Trophoblast cell (in vitro differentiated cells and primary cell): ENCODE data around the gene DOCK3.

Source experiments
- DNase-seq, 2 donors: peaks; one replicate each; pipeline ENCODE4 v3.0.0-alpha.2; 2016
- H2AFZ ChIP-seq: 2 replicates; pipeline ENCODE4 v1.6.1; 2013; ENCODE audit warnings: low read length, moderate library complexity, mild to moderate bottlenecking; ENCODE audit not compliant: insufficient read depth, poor library complexity
- H2AK5ac ChIP-seq: 2 replicates; pipeline ENCODE4 v1.6.1; 2013; ENCODE audit warnings: mild to moderate bottlenecking, low read length
- H2BK120ac ChIP-seq: 2 replicates; pipeline ENCODE4 v1.6.1; 2013; ENCODE audit warnings: low read length, mild to moderate bottlenecking, moderate library complexity; ENCODE audit not compliant: insufficient read depth, poor library complexity
- H2BK12ac ChIP-seq: 2 replicates; pipeline ENCODE4 v1.6.1; 2013; ENCODE audit warnings: mild to moderate bottlenecking, low read length, moderate library complexity
- H2BK5ac ChIP-seq: 2 replicates; pipeline ENCODE4 v1.6.1; 2013; ENCODE audit warnings: low read length, low read depth, moderate library complexity, mild to moderate bottlenecking; ENCODE audit not compliant: poor library complexity
- H3K14ac ChIP-seq: 2 replicates; pipeline ENCODE4 v1.6.1; 2013; ENCODE audit warnings: mild to moderate bottlenecking, low read length
- H3K18ac ChIP-seq: 2 replicates; pipeline ENCODE4 v1.6.1; 2013; ENCODE audit warnings: mild to moderate bottlenecking, low read length
- H3K23ac ChIP-seq: 2 replicates; pipeline ENCODE4 v1.6.1; 2013; ENCODE audit warnings: low read length
- H3K27ac ChIP-seq: 2 replicates; pipeline ENCODE4 v1.5.1; 2013; ENCODE audit warnings: low read depth, mild to moderate bottlenecking, inconsistent platforms, low read length, moderate library complexity
- H3K27me3 ChIP-seq: 2 replicates; pipeline ENCODE4 v1.6.1; 2013; ENCODE audit warnings: inconsistent platforms, mild to moderate bottlenecking, low read length, moderate library complexity; ENCODE audit not compliant: insufficient read depth
- H3K36me3 ChIP-seq, 2 experiments: 1 replicate in 1 of 2; 2 replicates in 1 of 2; pipeline ENCODE4 v1.6.1; 2013; ENCODE audit warnings: low read length in 2 of 2, mild to moderate bottlenecking in 2 of 2, moderate library complexity in 1 of 2; ENCODE audit not compliant: insufficient read depth in 2 of 2, control insufficient read depth in 1 of 2
- H3K4ac ChIP-seq: 2 replicates; pipeline ENCODE4 v1.6.1; 2013; ENCODE audit warnings: low read depth, mild to moderate bottlenecking, low read length, moderate library complexity
- H3K4me1 ChIP-seq, 2 experiments: 1 replicate in 1 of 2; 2 replicates in 1 of 2; pipeline ENCODE4 v1.6.1; 2013; ENCODE audit warnings: low read length in 2 of 2, mild to moderate bottlenecking in 2 of 2, moderate library complexity in 1 of 2; ENCODE audit not compliant: insufficient read depth in 2 of 2, control insufficient read depth in 1 of 2
- H3K4me2 ChIP-seq: 2 replicates; pipeline ENCODE4 v1.6.1; 2013; ENCODE audit warnings: inconsistent platforms, mild to moderate bottlenecking, low read length, moderate library complexity
- H3K4me3 ChIP-seq: 2 replicates; pipeline ENCODE4 v1.5.1; 2013; ENCODE audit warnings: mild to moderate bottlenecking, low read depth, low read length, inconsistent platforms
- H3K79me1 ChIP-seq: one replicate; pipeline ENCODE4 v1.6.1; 2013; ENCODE audit warnings: low read length
- H3K79me2 ChIP-seq: 2 replicates; pipeline ENCODE4 v1.6.1; 2013; ENCODE audit warnings: low read length, mild to moderate bottlenecking; ENCODE audit not compliant: control insufficient read depth, insufficient read depth, poor library complexity
- H3K9ac ChIP-seq: 2 replicates; pipeline ENCODE4 v1.6.1; 2013; ENCODE audit warnings: mild to moderate bottlenecking, low read length
- H3K9me3 ChIP-seq: 2 replicates; pipeline ENCODE4 v1.6.1; 2013; ENCODE audit warnings: low read depth, mild to moderate bottlenecking, control low read depth, inconsistent platforms, low read length; ENCODE audit not compliant: insufficient read depth
- H4K12ac ChIP-seq: 2 replicates; pipeline ENCODE4 v1.6.1; 2013; ENCODE audit warnings: low read depth, mild to moderate bottlenecking, low read length, moderate library complexity
- H4K8ac ChIP-seq: 2 replicates; pipeline ENCODE4 v1.6.1; 2013; ENCODE audit warnings: low read depth, mild to moderate bottlenecking, low read length, moderate library complexity
- H4K91ac ChIP-seq: one replicate; pipeline ENCODE4 v1.6.1; 2013; ENCODE audit warnings: low read depth, mild to moderate bottlenecking, low read length, moderate library complexity
- WGBS: extraction: QIAGEN DNeasy Blood & Tissue Kit; methylation state at CpG from one replicate; pipeline ENCODE4 v1.1.7; 2013; ENCODE audit warnings: missing lambda C conversion rate; ENCODE audit not compliant: insufficient read length, insufficient coverage; ENCODE audit errors: extremely low coverage; 5-methylcytosine and 5-hydroxymethylcytosine counted together

DOCK3 gene

DNA sequence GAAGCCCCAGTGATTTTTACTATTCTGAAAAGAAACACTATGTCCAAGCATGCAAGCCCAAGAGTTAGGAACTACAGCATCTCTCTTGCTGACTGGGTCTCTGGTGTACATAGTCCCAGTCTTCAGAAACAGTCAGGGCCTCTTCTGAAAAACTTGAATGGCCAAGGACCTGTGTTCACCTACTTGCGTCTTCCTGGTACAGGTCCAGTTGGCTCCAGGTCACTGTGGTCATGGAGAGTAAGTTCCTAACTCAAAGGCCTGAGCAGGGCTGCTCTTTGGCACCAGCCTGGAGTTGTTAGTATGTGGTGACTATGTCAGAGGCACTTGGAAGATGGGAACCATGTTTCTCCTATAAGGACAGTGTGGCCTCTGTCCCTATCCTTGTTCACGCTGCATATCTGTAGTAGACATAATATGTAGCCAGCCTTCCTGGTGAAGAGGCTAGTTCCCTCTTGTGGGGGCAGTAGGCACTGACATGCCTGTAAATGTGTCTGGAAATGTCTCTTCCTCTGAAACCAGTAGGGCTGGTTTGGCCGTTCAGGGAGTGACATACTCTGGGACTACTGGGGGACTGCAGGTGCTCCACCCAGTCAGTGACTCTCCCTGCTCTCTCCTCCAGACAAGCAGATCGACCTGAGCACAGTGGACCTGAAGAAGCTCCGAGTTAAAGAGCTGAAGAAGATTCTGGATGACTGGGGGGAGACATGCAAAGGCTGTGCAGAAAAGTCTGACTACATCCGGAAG is 713.7 kb downstream of the DOCK3 start:
- Histone ChIP-seq H3K36me3 (peaks cover 33 to 42% of the 10 kb centered on the region in 2 experiments), H3K27me3 (no peaks in the 10 kb centered on the region), H3K27ac (peak overlapping the region; percentile 47), H3K4me3 (no peak overlapping the region), H3K4ac (no peak overlapping the region), H3K23ac (no peak overlapping the region), H2BK12ac (no peak overlapping the region), H3K4me1 (peaks cover 29 to 46% of the 10 kb centered on the region in 2 experiments), H3K4me2 (peak overlapping the region; percentile 44), H2BK5ac (no peak overlapping the region), H3K9ac (no peak overlapping the region), H3K9me3 (peaks cover 15% of the 10 kb centered on the region), H2AK5ac (no peak overlapping the region), H3K14ac (no peak overlapping the region), H2AFZ (no peak overlapping the region), H2BK120ac (no peak overlapping the region), H4K91ac (no peak overlapping the region), H3K18ac (no peak overlapping the region), H3K79me1 (peaks cover 22% of the 10 kb centered on the region), H4K12ac (no peak overlapping the region), H4K8ac (no peak overlapping the region), H3K79me2 (peaks cover 41% of the 10 kb centered on the region)
- peak; percentile 82 to 85 for DNase-seq
- no CpG with 5 or more reads among the region's 6 CpGs for WGBS

DNA sequence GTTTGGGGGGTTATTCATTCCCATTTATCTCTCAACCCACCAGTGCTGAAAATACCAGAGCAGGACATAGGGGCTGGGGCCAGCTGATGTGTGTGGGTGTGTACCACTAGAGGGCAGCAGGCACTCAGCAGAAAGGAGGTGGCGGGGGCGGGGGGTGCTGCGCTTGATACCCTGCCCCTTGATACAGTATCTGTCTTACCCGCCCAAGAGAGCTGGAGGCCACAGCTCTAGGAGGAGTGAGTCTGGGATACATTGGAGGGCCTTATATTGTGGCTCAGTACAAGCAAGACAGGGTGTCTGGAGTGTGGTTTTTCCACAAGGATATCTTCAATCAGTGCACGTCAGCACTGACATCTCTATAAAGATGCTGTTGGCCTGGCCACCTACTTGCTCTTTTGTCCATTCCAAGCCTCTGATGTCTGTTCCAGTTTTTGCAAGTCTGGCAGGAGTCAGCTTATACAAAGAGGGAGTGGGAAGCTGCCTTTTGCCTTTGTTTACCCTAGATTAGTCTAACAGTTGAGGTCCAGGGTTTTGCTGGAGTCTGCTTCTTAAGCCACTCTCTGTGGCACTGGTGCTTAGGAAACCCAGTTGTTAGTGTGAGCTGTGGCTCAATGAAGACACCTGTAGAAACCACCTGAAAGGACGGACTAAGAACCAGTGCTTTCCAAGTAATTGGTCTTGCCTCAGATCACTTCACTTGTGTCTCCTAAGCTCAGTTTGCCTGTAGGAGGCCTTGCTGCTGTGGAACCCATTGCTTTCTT is 714.9 kb downstream of the DOCK3 start:
- H2BK5ac ChIP-seq, result no peak overlapping the region
- H3K4me2 ChIP-seq, result no peak overlapping the region
- H3K4me1 ChIP-seq, result peaks cover 32 to 46% of the 10 kb centered on the region in 2 experiments
- H3K9me3 ChIP-seq, result peaks cover 17% of the 10 kb centered on the region
- no peak overlapping the region for H4K91ac ChIP-seq
- H3K4ac ChIP-seq, result no peak overlapping the region
- H2AFZ ChIP-seq, result no peak overlapping the region
- no CpG with 5 or more reads among the region's 6 CpGs for WGBS
- peaks cover 17% of the 10 kb centered on the region for H3K79me1 ChIP-seq
- no peak overlapping the region for H4K8ac ChIP-seq
- peaks cover 39% of the 10 kb centered on the region for H3K79me2 ChIP-seq
- no peaks in the 10 kb centered on the region for H3K27me3 ChIP-seq
- DNase-seq, result peak; percentile 37 to 58
- H2BK12ac ChIP-seq, result no peak overlapping the region
- H3K4me3 ChIP-seq, result no peak overlapping the region
- peaks cover 41 to 51% of the 10 kb centered on the region in 2 experiments for H3K36me3 ChIP-seq
- H3K9ac ChIP-seq, result no peak overlapping the region
- no peak overlapping the region for H3K14ac ChIP-seq
- H3K27ac ChIP-seq, result no peak overlapping the region
- no peak overlapping the region for H3K18ac ChIP-seq
- H2BK120ac ChIP-seq, result no peak overlapping the region
- peak overlapping the region; percentile 14 for H4K12ac ChIP-seq
- H3K23ac ChIP-seq, result no peak overlapping the region
- no peak overlapping the region for H2AK5ac ChIP-seq

DNA sequence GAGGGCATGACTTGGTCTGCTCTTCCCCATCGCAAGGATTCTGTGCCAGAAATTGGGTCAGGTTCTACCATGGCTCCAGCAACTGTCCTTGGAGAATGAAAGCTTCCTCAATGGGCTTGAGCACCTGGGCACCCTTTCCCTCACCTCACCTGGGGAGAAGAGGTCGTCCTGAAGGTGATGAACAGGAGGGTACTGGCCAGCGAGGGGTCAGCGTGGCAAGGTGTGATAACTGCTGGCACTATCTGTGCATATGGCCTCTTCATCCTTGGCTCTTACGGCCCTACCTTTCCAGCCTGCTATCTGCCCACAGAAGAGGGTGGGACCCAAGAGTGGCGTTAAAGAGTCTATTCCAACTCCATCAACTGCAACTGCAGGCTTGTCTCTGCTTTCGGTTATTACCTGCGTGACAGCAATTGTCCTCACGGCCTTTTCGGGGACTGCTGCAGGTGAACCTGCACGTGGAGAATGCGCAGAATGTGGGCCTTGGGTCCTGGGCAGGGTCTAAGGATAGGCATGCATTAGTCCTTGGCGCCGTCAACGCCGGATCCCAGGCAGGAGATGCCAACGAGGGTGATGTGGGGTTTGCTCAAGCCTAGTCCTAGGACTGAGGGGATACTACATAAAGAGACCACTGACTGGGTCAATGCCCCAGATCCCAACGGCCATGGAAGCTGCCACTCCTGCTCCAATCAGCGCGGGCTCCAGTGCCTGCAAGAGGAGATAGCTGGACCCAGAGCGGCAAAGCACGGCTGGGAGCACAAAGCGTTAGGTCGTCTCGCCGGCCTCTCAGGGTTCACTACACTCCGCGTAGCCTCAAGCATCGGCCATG is 715.7 kb downstream of the DOCK3 start:
- Histone ChIP-seq H3K79me1 (peaks cover 13% of the 10 kb centered on the region), H3K79me2 (peaks cover 35% of the 10 kb centered on the region), H3K23ac (no peak overlapping the region), H3K27me3 (no peaks in the 10 kb centered on the region), H3K4ac (no peak overlapping the region), H2BK12ac (no peak overlapping the region), H3K4me3 (peak overlapping the region; percentile 33), H4K12ac (peak overlapping the region; percentile 13), H3K36me3 (peaks cover 49 to 60% of the 10 kb centered on the region in 2 experiments), H3K27ac (peak overlapping the region; percentile 29), H3K9me3 (peaks cover 17% of the 10 kb centered on the region), H3K14ac (peak overlapping the region; percentile 9), H2AK5ac (no peak overlapping the region), H2AFZ (no peak overlapping the region), H3K9ac (peak overlapping the region; percentile 45), H4K91ac (no peak overlapping the region), H3K18ac (no peak overlapping the region), H3K4me2 (peak overlapping the region; percentile 68), H4K8ac (peak overlapping the region; percentile 23), H3K4me1 (peaks cover 32 to 46% of the 10 kb centered on the region in 2 experiments), H2BK120ac (no peak overlapping the region), H2BK5ac (no peak overlapping the region)
- no peak for DNase-seq
- no CpG with 5 or more reads among the region's 29 CpGs for WGBS

DNA sequence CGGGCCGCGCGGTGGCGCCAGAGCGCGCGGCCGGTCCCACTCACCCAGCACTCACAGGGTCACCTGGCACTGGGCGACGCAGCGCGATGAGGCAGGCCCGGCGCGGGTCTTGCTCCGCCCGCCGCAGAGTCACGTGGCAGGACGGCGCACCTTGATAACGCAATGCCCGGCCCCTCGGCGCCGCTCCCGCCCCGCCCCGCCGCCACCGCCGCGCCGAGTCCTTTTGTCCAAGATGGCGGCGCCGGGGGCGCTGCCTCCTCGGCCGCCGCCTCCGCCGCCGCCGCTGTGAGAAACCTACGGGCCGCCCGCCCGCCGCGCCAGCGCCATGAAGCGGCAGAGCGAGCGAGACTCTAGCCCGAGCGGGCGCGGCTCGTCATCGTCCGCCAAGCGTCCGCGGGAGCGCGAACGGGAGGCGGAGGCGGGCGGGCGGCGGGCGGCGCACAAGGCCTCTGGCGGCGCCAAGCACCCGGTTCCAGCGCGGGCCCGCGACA is 716.4 kb downstream of the DOCK3 start, which contains the start of gene RBM15B:
TSS of gene RBM15B (plus strand) at position 211 of the 491 bp plus-strand sequence. CDS start at position 326, 115 bp downstream.
- peaks cover 32 to 46% of the 10 kb centered on the region in 2 experiments for H3K4me1 ChIP-seq
- peaks cover 11% of the 10 kb centered on the region for H3K79me1 ChIP-seq
- H4K91ac ChIP-seq, result peak within 1 kb of the TSS; percentile 96
- peak within 1 kb of the TSS; percentile 66 for H3K4ac ChIP-seq
- peak within 1 kb of the TSS; percentile 77 for H2BK120ac ChIP-seq
- H3K18ac ChIP-seq, result peak within 1 kb of the TSS; percentile 88
- H3K36me3 ChIP-seq, result peaks cover 55 to 66% of the 10 kb centered on the region in 2 experiments
- peak within 1 kb of the TSS; percentile 61 for H2BK5ac ChIP-seq
- peak within 1 kb of the TSS; percentile 86 for H3K4me3 ChIP-seq
- peak within 1 kb of the TSS; percentile 91 for H3K9ac ChIP-seq
- WGBS, result no CpG with 5 or more reads among the region's 83 CpGs
- H3K14ac ChIP-seq, result peak within 1 kb of the TSS; percentile 97
- H3K27me3 ChIP-seq, result no peaks in the 10 kb centered on the region
- peak within 1 kb of the TSS; percentile 93 for H2AK5ac ChIP-seq
- H3K79me2 ChIP-seq, result peaks cover 30% of the 10 kb centered on the region
- no peak within 1 kb of the TSS for H3K23ac ChIP-seq
- H2BK12ac ChIP-seq, result peak within 1 kb of the TSS; percentile 11
- peak within 1 kb of the TSS; percentile 86 for H2AFZ ChIP-seq
- H4K8ac ChIP-seq, result peak within 1 kb of the TSS; percentile 94
- peak within 1 kb of the TSS; percentile 91 for H3K4me2 ChIP-seq
- peak within 1 kb of the TSS; percentile 89 for H4K12ac ChIP-seq
- H3K9me3 ChIP-seq, result peaks cover 17% of the 10 kb centered on the region
- peak; percentile 98 to 99 for DNase-seq
- peak within 1 kb of the TSS; percentile 75 for H3K27ac ChIP-seq
